Muscle of back (tissue), 11 donors: ENCODE data around the gene MAML3. TPM values are rescaled to one million over a fixed set of nuclear protein-coding genes. Genes with fewer than 3 reads are reported as not detected.

Source experiments
- DNase-seq, 3 donors: peaks; one replicate each; pipeline versions ENCODE4 v3.0.0 to v3.0.0-alpha.2; 2013
- polyA plus RNA-seq, 10 donors: library from polyadenylated mRNA; unstranded; fragments of 120-200 nt; gene quantifications; one replicate each; pipeline ENCODE4 v1.2.1, GENCODE V29; 2013; ENCODE audit not compliant: insufficient read length in 10 of 10

Gene MAML3
- polyA plus RNA-seq, 10 donors: 3.3 to 6.1 (median 4.2) TPM

- peak in 2 of 3 donors; percentile 46 to 79 for DNase-seq
Measured at GRCh38 chr4:139735381-139736273, 418.4 kb downstream of the MAML3 start.

- peak; percentile 86 to 96 (median 90) for DNase-seq
Measured at GRCh38 chr4:139734875-139735380, 419.1 kb downstream of the MAML3 start.

- peak in 1 of 3 donors; percentile 19 for DNase-seq
Measured at GRCh38 chr4:139734201-139734874, 419.6 kb downstream of the MAML3 start.

GRCh38 chr4:139732991-139733570 lies 420.9 kb downstream of the MAML3 start:
- DNase-seq: no peak

- no peak for DNase-seq
Measured at GRCh38 chr4:139728840-139729239, 425.1 kb downstream of the MAML3 start.

GRCh38 chr4:139728146-139728545 lies 425.8 kb downstream of the MAML3 start:
- no peak for DNase-seq

GRCh38 chr4:139726615-139727014 lies 427.4 kb downstream of the MAML3 start:
- DNase-seq: no peak

GRCh38 chr4:139725236-139725635 lies 428.7 kb downstream of the MAML3 start:
- DNase-seq: no peak

- no peak for DNase-seq
Measured at GRCh38 chr4:139721789-139722188, 432.2 kb downstream of the MAML3 start.

- no peak for DNase-seq
Measured at GRCh38 chr4:139720806-139721205, 433.2 kb downstream of the MAML3 start.

- no peak for DNase-seq
Measured at GRCh38 chr4:139719381-139720101, 434.4 kb downstream of the MAML3 start.

GRCh38 chr4:139718833-139719232 lies 435.2 kb downstream of the MAML3 start:
- no peak for DNase-seq

GRCh38 chr4:139718358-139718757 lies 435.6 kb downstream of the MAML3 start:
- DNase-seq: no peak

GRCh38 chr4:139715746-139716391 lies 438.1 kb downstream of the MAML3 start:
- no peak for DNase-seq

- no peak for DNase-seq
Measured at GRCh38 chr4:139712882-139713281, 441.1 kb downstream of the MAML3 start.

- no peak for DNase-seq
Measured at GRCh38 chr4:139711461-139711860, 442.5 kb downstream of the MAML3 start.

- no peak for DNase-seq
Measured at GRCh38 chr4:139710073-139710472, 443.9 kb downstream of the MAML3 start.

GRCh38 chr4:139709660-139710059 lies 444.3 kb downstream of the MAML3 start:
- DNase-seq: no peak

GRCh38 chr4:139704915-139705485 lies 449.0 kb downstream of the MAML3 start:
- no peak for DNase-seq

- DNase-seq: no peak
Measured at GRCh38 chr4:139700568-139700967, 453.4 kb downstream of the MAML3 start.
